Effector memory CD8-positive, alpha-beta T cell (primary cell): ENCODE results near the gene SSRP1.
"Not testable (repeated sequence)": the region's sequence is repeated elsewhere in the genome, so short reads cannot be mapped to it uniquely, and the experiment has no call there.

Experiments
- ATAC-seq: fragments of 150-1000 bp; cut with Tn5 transposase; replicated peaks from 2 replicates; pipeline ENCODE4 v1.10.0; 2021; ENCODE audit warnings: mild to moderate bottlenecking, moderate library complexity
- DNase-seq, 3 experiments: peaks; one replicate each; pipeline ENCODE4 v3.0.0; 2021
- H3K27ac Mint-ChIP-seq, 2 donors: one replicate each; pipeline ENCODE4 v1.8.0; 2022; ENCODE audit warnings: mild to moderate bottlenecking in 2 of 2, mixed read lengths in 2 of 2, moderate library complexity in 2 of 2
- H3K27me3 Mint-ChIP-seq, 2 donors: one replicate each; pipeline ENCODE4 v1.8.0; 2022; ENCODE audit warnings: mixed read lengths in 2 of 2
- H3K36me3 Mint-ChIP-seq: one replicate; pipeline ENCODE4 v1.8.0; 2022; ENCODE audit warnings: mild to moderate bottlenecking, moderate library complexity, mixed read lengths; ENCODE audit not compliant: insufficient read depth
- H3K4me1 Mint-ChIP-seq, 2 donors: one replicate each; pipeline ENCODE4 v1.8.0; 2022; ENCODE audit warnings: low read depth in 2 of 2, mixed read lengths in 2 of 2
- H3K4me3 Mint-ChIP-seq, 2 donors: one replicate each; pipeline ENCODE4 v1.8.0; 2022; ENCODE audit warnings: mild to moderate bottlenecking in 2 of 2, mixed read lengths in 2 of 2, moderate library complexity in 2 of 2
- H3K9me3 Mint-ChIP-seq, 2 donors: one replicate each; pipeline ENCODE4 v1.8.0; 2022; ENCODE audit warnings: mixed read lengths in 2 of 2

Gene SSRP1

DNA sequence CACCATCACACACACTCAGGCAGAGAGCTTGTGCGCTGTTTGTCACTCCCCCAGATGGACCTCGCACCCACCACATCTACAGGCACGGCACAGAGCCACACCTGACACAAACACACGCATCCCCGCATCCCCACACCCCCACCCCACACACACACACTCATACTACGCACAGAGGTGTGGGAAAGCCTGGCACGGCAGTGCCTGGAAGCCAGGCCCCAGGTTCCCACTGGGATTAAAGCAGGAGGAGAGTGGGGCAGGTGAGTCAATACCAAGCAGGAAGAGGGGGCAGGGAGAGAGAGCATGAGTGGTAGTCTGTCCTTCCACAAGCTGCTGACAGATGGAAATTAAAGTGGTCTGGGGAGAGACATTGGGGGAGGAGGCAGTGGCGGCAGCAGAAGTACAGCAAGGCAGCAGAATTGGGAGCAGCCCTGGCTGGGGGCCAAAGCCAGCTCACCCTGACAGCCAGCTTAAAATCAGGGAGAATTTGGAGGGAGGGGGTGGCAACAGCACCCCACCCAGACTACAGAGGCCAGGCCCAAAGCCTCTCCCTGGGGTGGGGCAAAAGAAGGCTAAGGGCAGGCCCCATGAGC lies 31.6 kb downstream of the SSRP1 start:
- DNase-seq (no peak), ATAC-seq (no peak)
- Mint-ChIP-seq H3K4me1 (peaks cover 0 to 6% of the 10 kb centered on the region in 2 donors), H3K27ac (no peak overlapping the region), H3K36me3 (peaks cover 8% of the 10 kb centered on the region), H3K9me3 (peaks cover 0 to 7% of the 10 kb centered on the region in 2 donors), H3K27me3 (no peaks in the 10 kb centered on the region), H3K4me3 (no peak overlapping the region)

DNA sequence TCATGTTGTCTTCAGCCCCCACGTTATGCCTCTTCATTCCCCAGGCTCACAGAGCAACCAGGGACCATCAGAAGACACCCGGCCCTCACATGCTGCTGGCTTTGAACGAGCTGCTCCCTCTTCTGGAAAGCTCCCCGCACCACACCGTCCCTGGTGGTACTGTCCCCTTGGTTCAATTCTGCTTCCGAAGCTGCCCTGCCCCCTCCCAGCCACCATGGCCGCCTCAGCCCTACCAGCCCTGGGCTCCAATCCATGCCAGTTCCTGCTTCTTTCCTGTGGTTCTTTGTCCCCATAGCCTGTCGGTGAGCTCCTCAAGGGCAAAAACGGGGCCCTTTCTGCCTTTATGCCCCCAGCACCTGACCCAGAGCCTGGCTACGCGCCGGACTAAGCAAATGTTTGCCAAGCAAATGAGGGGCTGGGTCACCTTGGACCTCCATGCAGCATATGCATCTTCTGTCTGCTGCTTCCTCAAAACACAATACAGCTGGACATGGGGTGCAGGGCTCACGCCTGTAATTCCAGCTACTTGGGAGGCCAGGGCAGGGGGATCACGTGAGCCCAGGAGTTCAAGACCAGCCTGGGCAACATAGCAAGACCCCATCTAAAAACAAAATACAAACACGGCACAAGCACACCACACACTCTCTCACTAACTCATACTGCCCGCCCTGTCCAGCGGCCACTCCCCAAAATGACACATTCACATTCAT lies 32.3 kb downstream of the SSRP1 start:
- Mint-ChIP-seq H3K27ac (no peak overlapping the region), H3K27me3 (no peaks in the 10 kb centered on the region), H3K9me3 (peaks cover 0 to 7% of the 10 kb centered on the region in 2 donors), H3K4me3 (no peak overlapping the region), H3K4me1 (peaks cover 0 to 6% of the 10 kb centered on the region in 2 donors), H3K36me3 (peaks cover 8% of the 10 kb centered on the region)
- ATAC-seq (no peak), DNase-seq (no peak)

- Mint-ChIP-seq H3K27me3 (no peaks in the 10 kb centered on the region), H3K4me1 (peaks cover 0 to 6% of the 10 kb centered on the region in 2 donors), H3K4me3 (no peak overlapping the region), H3K9me3 (peaks cover 0 to 7% of the 10 kb centered on the region in 2 donors), H3K27ac (no peak overlapping the region), H3K36me3 (peaks cover 8% of the 10 kb centered on the region)
- no peak for ATAC-seq
- DNase-seq: no peak
Observed at GRCh38 chr11:57302489-57302888, 33.2 kb downstream of the SSRP1 start.

- no peaks in the 10 kb centered on the region for H3K27me3 Mint-ChIP-seq
- H3K4me3 Mint-ChIP-seq: no peak overlapping the region
- ATAC-seq: no peak
- peaks cover 5% of the 10 kb centered on the region for H3K36me3 Mint-ChIP-seq
- DNase-seq: no peak
- peaks cover 0 to 2% of the 10 kb centered on the region in 2 donors for H3K4me1 Mint-ChIP-seq
- H3K9me3 Mint-ChIP-seq: peaks cover 0 to 7% of the 10 kb centered on the region in 2 donors
- no peak overlapping the region for H3K27ac Mint-ChIP-seq
Observed at GRCh38 chr11:57301711-57302423, 33.8 kb downstream of the SSRP1 start.

GRCh38 chr11:57300785-57301184 lies 34.9 kb downstream of the SSRP1 start:
- H3K27ac Mint-ChIP-seq: no peak overlapping the region
- DNase-seq: no peak
- H3K27me3 Mint-ChIP-seq: no peaks in the 10 kb centered on the region
- no peak for ATAC-seq
- no peak overlapping the region for H3K4me3 Mint-ChIP-seq
- peaks cover 0 to 2% of the 10 kb centered on the region in 2 donors for H3K4me1 Mint-ChIP-seq
- peaks cover 5% of the 10 kb centered on the region for H3K36me3 Mint-ChIP-seq
- peaks cover 0 to 7% of the 10 kb centered on the region in 2 donors for H3K9me3 Mint-ChIP-seq

DNA sequence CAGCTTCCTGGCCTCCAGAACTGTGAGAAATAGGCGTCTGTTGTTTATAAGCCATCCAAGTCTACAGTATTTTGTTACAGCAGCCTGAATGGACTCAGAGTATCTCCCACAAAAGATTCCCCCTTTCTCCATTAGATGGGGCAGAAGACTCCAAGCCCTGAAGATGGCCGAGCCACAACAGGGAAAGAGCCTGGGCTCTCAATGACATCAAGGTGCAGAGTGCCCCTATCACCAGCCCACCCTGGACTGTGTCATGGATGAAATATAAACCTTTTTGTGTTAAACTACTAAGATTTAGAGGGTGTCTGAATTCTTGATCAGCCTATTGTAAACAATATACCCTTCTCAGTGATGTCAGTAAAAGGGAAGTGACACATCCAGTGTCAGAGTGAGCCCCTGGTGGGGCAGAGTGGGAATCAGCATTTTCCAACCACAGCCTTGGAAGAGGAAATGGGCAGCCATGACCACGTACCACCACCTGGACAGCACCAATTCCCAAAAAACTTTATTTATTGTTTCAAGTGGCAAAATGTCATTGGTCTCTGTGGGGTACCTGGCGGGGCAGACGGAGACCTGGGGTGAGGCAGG lies 36.4 kb downstream of the SSRP1 start:
- Mint-ChIP-seq H3K4me1 (peaks cover 0 to 2% of the 10 kb centered on the region in 2 donors), H3K27me3 (no peaks in the 10 kb centered on the region), H3K9me3 (peaks cover 0 to 7% of the 10 kb centered on the region in 2 donors), H3K4me3 (no peak overlapping the region), H3K36me3 (peaks cover 4% of the 10 kb centered on the region), H3K27ac (no peak overlapping the region)
- ATAC-seq (no peak), DNase-seq (no peak)

DNA sequence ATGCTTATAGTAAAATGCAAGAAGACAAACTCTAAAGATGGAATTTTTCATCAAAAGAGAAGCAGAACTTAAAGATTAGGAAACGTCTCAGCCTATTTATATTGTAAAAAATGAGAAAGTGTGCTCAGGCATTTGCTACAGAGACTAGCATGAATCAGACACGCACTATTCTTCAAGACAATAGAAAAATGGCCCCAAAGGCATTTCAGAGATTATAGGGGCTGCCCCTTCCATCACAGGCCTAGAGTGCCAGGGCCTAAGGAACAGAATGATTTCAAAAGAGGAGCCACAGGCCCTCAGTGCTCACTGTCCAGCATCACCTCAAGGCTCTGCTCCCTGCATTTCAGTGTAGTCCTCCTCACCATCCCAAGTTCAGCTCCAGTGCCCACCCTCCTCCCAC lies 38.5 kb downstream of the SSRP1 start:
- no peaks in the 10 kb centered on the region for H3K36me3 Mint-ChIP-seq
- ATAC-seq: no peak
- no peaks in the 10 kb centered on the region for H3K4me1 Mint-ChIP-seq
- DNase-seq: no peak
- no peak overlapping the region for H3K4me3 Mint-ChIP-seq
- peaks cover 0 to 7% of the 10 kb centered on the region in 2 donors for H3K9me3 Mint-ChIP-seq
- H3K27ac Mint-ChIP-seq: no peak overlapping the region
- no peaks in the 10 kb centered on the region for H3K27me3 Mint-ChIP-seq

DNA sequence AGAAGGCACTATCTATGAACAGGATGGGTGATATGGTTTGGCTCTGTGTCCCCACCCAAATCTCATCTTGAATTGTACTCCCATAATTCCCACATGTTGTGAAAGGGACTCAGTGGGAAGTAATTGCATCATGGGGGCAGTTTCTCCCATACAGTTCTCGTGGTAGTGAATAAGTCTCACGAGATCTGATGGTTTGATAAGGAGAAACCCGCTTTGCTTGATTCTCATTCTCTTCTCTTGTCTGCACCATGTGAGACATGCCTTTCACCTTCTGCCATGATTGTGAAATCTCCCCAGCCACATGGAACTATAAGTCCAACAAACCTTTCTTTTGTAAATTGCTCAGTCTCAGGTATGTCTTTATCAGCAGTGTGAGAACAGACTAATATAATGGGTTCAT lies 39.5 kb downstream of the SSRP1 start:
- not testable (repeated sequence) for H3K36me3 Mint-ChIP-seq, DNase-seq, H3K4me3 Mint-ChIP-seq, H3K9me3 Mint-ChIP-seq, H3K27me3 Mint-ChIP-seq, H3K4me1 Mint-ChIP-seq, ATAC-seq, H3K27ac Mint-ChIP-seq

DNA sequence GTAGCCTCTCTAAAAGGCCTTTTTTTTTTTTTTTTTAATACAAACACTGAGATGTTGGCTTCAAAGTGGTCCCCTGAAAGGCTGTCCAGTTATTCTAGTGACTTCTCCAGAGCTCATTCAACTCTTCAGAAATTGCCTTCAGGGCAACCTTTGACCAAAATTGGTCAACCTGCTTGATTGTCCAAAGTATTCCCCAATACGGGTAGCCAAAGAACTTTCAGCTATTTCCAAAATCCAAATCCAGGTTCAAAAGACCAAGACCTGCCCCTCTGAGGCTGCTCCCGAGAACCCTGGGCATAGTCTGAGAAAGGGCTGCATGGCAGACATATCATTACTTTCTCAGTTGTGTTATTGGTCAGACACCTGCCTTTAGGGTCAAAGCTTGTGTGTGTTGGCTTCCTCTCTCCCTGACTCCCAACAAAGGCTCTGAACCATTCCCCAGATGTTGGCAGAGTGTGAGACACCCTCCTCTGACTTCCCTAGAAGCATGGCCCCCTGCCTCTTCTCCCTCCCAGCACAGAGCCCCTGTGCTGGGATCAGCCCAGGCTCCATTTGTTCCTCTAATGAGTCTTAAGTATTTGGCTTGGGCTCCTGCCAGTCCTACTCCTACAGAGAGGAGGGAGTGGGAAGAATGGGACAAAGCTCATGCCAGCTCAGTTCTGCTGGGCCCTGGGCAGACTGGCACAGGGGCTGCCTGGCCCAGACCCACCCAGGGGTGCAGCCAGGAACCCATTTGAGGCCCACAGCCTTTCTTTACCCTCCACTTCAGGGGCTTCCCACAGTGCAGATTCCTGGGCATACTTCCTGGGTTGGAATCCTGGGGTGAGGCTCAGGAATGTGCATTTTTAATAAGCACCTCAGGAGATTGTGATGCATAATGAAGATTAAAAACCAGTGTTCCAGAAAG lies 41.2 kb downstream of the SSRP1 start:
- DNase-seq (no peak), ATAC-seq (no peak)
- H3K4me1 Mint-ChIP-seq: no peaks in the 10 kb centered on the region
- peaks cover 0 to 3% of the 10 kb centered on the region in 2 donors for H3K9me3 Mint-ChIP-seq
- H3K36me3 Mint-ChIP-seq: no peaks in the 10 kb centered on the region
- H3K27ac Mint-ChIP-seq: no peak overlapping the region
- peaks cover 0 to 21% of the 10 kb centered on the region in 2 donors for H3K27me3 Mint-ChIP-seq
- H3K4me3 Mint-ChIP-seq: no peak overlapping the region

- Mint-ChIP-seq H3K27me3 (peaks cover 19 to 35% of the 10 kb centered on the region in 2 donors), H3K27ac (no peak overlapping the region), H3K4me3 (no peak overlapping the region), H3K4me1 (no peaks in the 10 kb centered on the region), H3K9me3 (no peaks in the 10 kb centered on the region), H3K36me3 (no peaks in the 10 kb centered on the region)
- ATAC-seq: no peak
- no peak for DNase-seq
Observed at GRCh38 chr11:57290288-57290687, 45.4 kb downstream of the SSRP1 start.

GRCh38 chr11:57288771-57289579 lies 46.7 kb downstream of the SSRP1 start:
- no peaks in the 10 kb centered on the region for H3K9me3 Mint-ChIP-seq
- no peaks in the 10 kb centered on the region for H3K36me3 Mint-ChIP-seq
- ATAC-seq (no peak), DNase-seq (no peak)
- H3K4me1 Mint-ChIP-seq: no peaks in the 10 kb centered on the region
- H3K27me3 Mint-ChIP-seq: peaks cover 19 to 35% of the 10 kb centered on the region in 2 donors
- no peak overlapping the region for H3K27ac Mint-ChIP-seq
- no peak overlapping the region for H3K4me3 Mint-ChIP-seq

- no peak for DNase-seq
- ATAC-seq: no peak
- no peak overlapping the region for H3K27ac Mint-ChIP-seq
Observed at GRCh38 chr11:57287884-57288283, 47.8 kb downstream of the SSRP1 start.

More at GRCh38 chr11:57287884-57288283, 47.8 kb downstream of the SSRP1 start:
- Mint-ChIP-seq H3K4me1 (no peaks in the 10 kb centered on the region), H3K4me3 (no peak overlapping the region), H3K27me3 (peaks cover 19 to 35% of the 10 kb centered on the region in 2 donors), H3K36me3 (no peaks in the 10 kb centered on the region), H3K9me3 (no peaks in the 10 kb centered on the region)
